A549 treated with Mapracorat at 1 μM for 4 hours (cell line): ENCODE data around the gene ORAI1. TPM values are rescaled to one million over a fixed set of nuclear protein-coding genes. Genes with fewer than 3 reads are reported as not detected.

Experiments
- total RNA-seq: library from RNA; stranded (reverse); fragments of 200-300 nt; extraction: Qiagen RNA extraction; gene quantifications from 5 replicates; pipeline ENCODE4 v1.2.3, GENCODE V29; 2022

Gene ORAI1
- total RNA-seq, result 21.7 to 37.5 TPM (median 34.2 TPM) in 5 replicates

DNA sequence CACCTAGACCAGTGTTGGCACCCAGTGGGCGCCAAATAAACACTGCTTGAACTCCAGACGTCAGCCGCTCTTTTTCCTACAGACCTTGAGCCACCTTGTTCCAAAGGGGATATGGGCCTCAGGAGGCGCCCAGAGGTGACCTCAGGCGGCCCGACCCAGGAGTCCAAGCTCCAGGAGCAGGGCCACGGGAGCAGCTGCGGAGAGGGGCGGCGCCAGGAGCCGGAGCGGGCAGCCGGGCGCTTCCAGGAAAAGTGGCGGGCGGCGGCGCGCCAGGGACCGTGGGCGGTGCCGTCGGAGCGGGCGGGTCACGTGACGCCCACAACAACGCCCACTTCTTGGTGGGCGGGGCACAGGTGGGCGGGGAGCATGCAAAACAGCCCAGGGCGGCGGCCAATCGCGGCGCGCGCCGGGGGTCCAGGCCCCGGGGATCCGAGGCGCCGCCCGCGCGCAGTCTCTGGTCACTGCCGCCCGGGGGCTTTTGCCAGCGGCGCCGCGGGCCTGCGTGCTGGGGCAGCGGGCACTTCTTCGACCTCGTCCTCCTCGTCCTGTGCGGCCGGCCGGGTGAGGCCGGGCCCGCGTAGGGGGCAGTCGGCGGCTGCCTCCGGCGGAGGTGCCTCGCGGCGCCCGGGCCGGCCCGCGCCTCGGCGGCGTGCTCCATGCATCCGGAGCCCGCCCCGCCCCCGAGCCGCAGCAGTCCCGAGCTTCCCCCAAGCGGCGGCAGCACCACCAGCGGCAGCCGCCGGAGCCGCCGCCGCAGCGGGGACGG, at the start of gene ORAI1:
TSS of gene ORAI1 (plus strand) at position 444 of the 766 bp plus-strand sequence.

GRCh38 chr12:121580959-121581685, 45.2 kb upstream of the ORAI1 start, which contains the start of gene KDM2B:
TSS of gene KDM2B (minus strand) at chr12:121581023. CDS start at chr12:121580911, 112 bp downstream.

GRCh38 chr12:121669521-121669900, 43.2 kb downstream of the ORAI1 start, which contains the start of gene MORN3:
TSS of gene MORN3 (minus strand) at chr12:121669654. CDS start at chr12:121669483, 171 bp downstream.

Other genes starting within 250 kb of the ORAI1 start
- 37.0 to 40.4 TPM (median 39.1 TPM) in 5 replicates for gene RNF34, start 226.4 kb upstream of the ORAI1 start, total RNA-seq
- gene KDM2B, start 45.5 kb upstream of the ORAI1 start, total RNA-seq, result 15.7 to 21.7 TPM (median 18.9 TPM) in 5 replicates
- 0.10 to 0.34 TPM (median 0.30 TPM) in 5 replicates for gene MORN3, start 43.1 kb downstream of the ORAI1 start, total RNA-seq
- 9.0 to 16.1 TPM (median 15.1 TPM) in 5 replicates for gene TMEM120B, start 86.2 kb downstream of the ORAI1 start, total RNA-seq
- 85.6 to 105 TPM (median 102 TPM) in 5 replicates for gene RHOF, start 167.2 kb downstream of the ORAI1 start, total RNA-seq
- 8.3 to 14.4 TPM (median 12.3 TPM) in 5 replicates for gene SETD1B, start 177.5 kb downstream of the ORAI1 start, total RNA-seq
- 1.3 to 2.2 TPM (median 1.8 TPM) in 5 replicates for gene HPD, start 232.3 kb downstream of the ORAI1 start, total RNA-seq